Endothelial cell of umbilical vein (primary cell): ENCODE data around the gene AKT2. TPM values are rescaled to one million over a fixed set of nuclear protein-coding genes. Genes with fewer than 3 reads are reported as not detected.

Experiments used
- BruUV-seq: library from RNA; stranded (reverse); fragments of 400-500 nt; replicated peaks from 2 replicates; lab custom pipeline; 2021; lab: Mats Ljungman, UMichigan
- CTCF ChIA-PET: fragments of 300-600, 350-600 bp; sonication (Branson Sonifier 250); formaldehyde crosslinking; loops from one replicate; lab custom pipeline; 2021; ENCODE audit warnings: antibody characterized with exemption, inconsistent platforms; lab: Charles Lee
- POLR2A ChIA-PET: fragments of 300-600, 350-600 bp; sonication (Branson Sonifier 250); formaldehyde crosslinking; loops from one replicate; lab custom pipeline; 2021; ENCODE audit warnings: antibody characterized with exemption, inconsistent platforms; lab: Charles Lee
- DNase-seq: peaks from one replicate; pipeline ENCODE4 v3.0.0-alpha.2; 2011; ENCODE audit warnings: low read depth, low spot score
- FAIRE-seq: peaks from 2 replicates; lab custom pipeline; 2011; peaks lifted over from hg19 to GRCh38; lab: Jason Lieb, UNC
- H2AFZ ChIP-seq: 2 replicates; pipeline ENCODE4 v1.6.0; 2012; ENCODE audit warnings: low read depth, low read length, control low read depth, inconsistent platforms
- H3K27ac ChIP-seq: 2 replicates; pipeline ENCODE4 v1.5.1; 2011; ENCODE audit warnings: low read depth, mild to moderate bottlenecking, control low read depth, low read length, moderate library complexity; ENCODE audit not compliant: insufficient read depth
- H3K27me3 ChIP-seq, 2 experiments: 2 replicates each; pipeline versions ENCODE4 v1.6.0 to v1.6.1; 2011; ENCODE audit warnings: low read length in 2 of 2, mixed read lengths in 1 of 2; ENCODE audit not compliant: control insufficient read depth in 2 of 2, insufficient read depth in 2 of 2
- H3K36me3 ChIP-seq, 2 experiments: 2 replicates in 1 of 2; 3 replicates in 1 of 2; pipeline ENCODE4 v1.5.1; 2011; ENCODE audit warnings: low read length in 2 of 2, mild to moderate bottlenecking in 1 of 2, moderate library complexity in 1 of 2; ENCODE audit not compliant: control insufficient read depth in 2 of 2, insufficient read depth in 2 of 2; ENCODE audit errors: extremely low read depth in 1 of 2
- H3K4me1 ChIP-seq: 3 replicates; pipeline ENCODE4 v1.5.1; 2011; ENCODE audit warnings: mild to moderate bottlenecking, low read length; ENCODE audit not compliant: control insufficient read depth, insufficient read depth; ENCODE audit errors: extremely low read depth
- H3K4me2 ChIP-seq: 2 replicates; pipeline ENCODE4 v1.6.1; 2011; ENCODE audit warnings: low read length, control low read depth, mixed read lengths; ENCODE audit not compliant: insufficient read depth
- H3K4me3 ChIP-seq, 3 experiments: fragments of 200-600 bp in 1 of 3; sonication (generic), shearing (Covaris generic) in 1 of 3; replicated peaks in 1 of 3; 2 replicates each; pipeline ENCODE4 v1.5.1; 2011 to 2016; ENCODE audit warnings: control low read depth in 3 of 3, low read length in 3 of 3, mild to moderate bottlenecking in 2 of 3, inconsistent platforms in 1 of 3, low read depth in 1 of 3, moderate library complexity in 1 of 3; ENCODE audit not compliant: insufficient read depth in 1 of 3
- H3K79me2 ChIP-seq: 2 replicates; pipeline ENCODE4 v1.6.0; 2012; ENCODE audit warnings: low read length, inconsistent platforms; ENCODE audit not compliant: control insufficient read depth, insufficient read depth
- H3K9ac ChIP-seq: replicated peaks from 2 replicates; pipeline ENCODE3; 2011; ENCODE audit warnings: low read length, control low read depth; ENCODE audit not compliant: insufficient read depth; ENCODE audit errors: extremely low read depth
- H3K9me1 ChIP-seq: replicated peaks from 3 replicates; pipeline ENCODE4 v1.6.0; 2011; ENCODE audit warnings: mild to moderate bottlenecking, low read length; ENCODE audit not compliant: control insufficient read depth, insufficient read depth; ENCODE audit errors: extremely low read depth
- H3K9me3 ChIP-seq: replicated peaks from 2 replicates; pipeline ENCODE4 v1.5.1; 2012; ENCODE audit warnings: low read length, inconsistent platforms; ENCODE audit not compliant: control insufficient read depth, insufficient read depth
- H4K20me1 ChIP-seq: replicated peaks from 2 replicates; pipeline ENCODE3; 2011; ENCODE audit warnings: mild to moderate bottlenecking, low read length; ENCODE audit not compliant: control insufficient read depth, insufficient read depth; ENCODE audit errors: extremely low read depth
- CTCF ChIP-seq, 2 donors: IDR thresholded peaks; 1 replicate in 1 of 2; 2 replicates in 1 of 2; pipeline ENCODE4 v1.5.1; 2011; ENCODE audit warnings: low read length in 2 of 2, mild to moderate bottlenecking in 2 of 2, moderate library complexity in 2 of 2, control low read depth in 1 of 2, inconsistent platforms in 1 of 2, low read depth in 1 of 2; ENCODE audit not compliant: insufficient read depth in 1 of 2; ENCODE audit errors: extremely low read depth in 1 of 2
- EZH2 ChIP-seq: IDR thresholded peaks from 2 replicates; pipeline ENCODE4 v1.6.1; 2012; ENCODE audit warnings: borderline replicate concordance, low read depth, mild to moderate bottlenecking, moderate library complexity, low read length, inconsistent platforms; ENCODE audit not compliant: severe bottlenecking
- FOS ChIP-seq: IDR thresholded peaks from 2 replicates; pipeline ENCODE4 v1.6.1; 2011; ENCODE audit warnings: mild to moderate bottlenecking, low read length, moderate library complexity, borderline replicate concordance; ENCODE audit not compliant: insufficient read depth
- GATA2 ChIP-seq: IDR thresholded peaks from 2 replicates; pipeline ENCODE4 v1.7.0; 2011; ENCODE audit warnings: low read depth, mild to moderate bottlenecking, moderate library complexity, mixed read lengths, low read length; ENCODE audit not compliant: insufficient read length, insufficient read depth
- JUN ChIP-seq: IDR thresholded peaks from 2 replicates; pipeline ENCODE4 v1.6.1; 2011; ENCODE audit warnings: borderline replicate concordance, low read depth; ENCODE audit not compliant: insufficient read length, insufficient read depth
- MAX ChIP-seq: IDR thresholded peaks from 2 replicates; pipeline ENCODE4 v1.6.1; 2011; ENCODE audit not compliant: insufficient read depth, insufficient read length
- MYC ChIP-seq: IDR thresholded peaks from one replicate; pipeline ENCODE4 v1.6.1; 2011; ENCODE audit warnings: mild to moderate bottlenecking, low read depth, low read length
- POLR2A ChIP-seq: IDR thresholded peaks from 2 replicates; pipeline ENCODE4 v1.6.1; 2012; ENCODE audit warnings: low read depth, mild to moderate bottlenecking, control low read depth, low read length
- POLR2AphosphoS5 ChIP-seq: IDR thresholded peaks from 2 replicates; pipeline ENCODE4 v1.6.1; 2012; ENCODE audit warnings: low read depth, mild to moderate bottlenecking, control low read depth, low read length, moderate library complexity; ENCODE audit not compliant: insufficient read depth
- dilution Hi-C: fragments of 300-500 bp; cut with MboI; formaldehyde crosslinking; loops from one replicate; pipeline ENCODE4 v1.15.0; 2019; ENCODE audit warnings: low sequenced_read_pairs; ENCODE audit not compliant: extremely low pct_ligation_motif_present
- intact Hi-C: fragments of 100-400 bp; cut with micrococcal nuclease; formaldehyde crosslinking; loops from one replicate; pipeline ENCODE4 v1.10.0; 2022
- polyA plus RNA-seq, 4 experiments: library from polyadenylated mRNA; depleted of rRNA in 3 of 4; stranded (reverse) in 3 of 4; unstranded in 1 of 4; fragments of >200 nt; gene quantifications; 2 replicates each; pipeline versions ENCODE4 v1.2.1 to v1.2.3, GENCODE V29; 2011 to 2012; ENCODE audit warnings: missing spikeins in 1 of 4
- total RNA-seq: library from RNA; stranded (reverse); gene quantifications from 2 replicates; pipeline ENCODE4 v1.2.3, GENCODE V29; 2021

Gene AKT2
- total and polyA plus RNA-seq, 2 donors (not counting 3 experiments of a cell fraction or from before 2014, with no cell fraction given), result 65.2 to 69.8 TPM

- POLR2A ChIA-PET, result no interaction called here
- no peaks in the 10 kb centered on the region for H3K9me3 ChIP-seq
- no peak for DNase-seq
- no peak for FAIRE-seq
- TF ChIP-seq POLR2A, result no peak
- no peak for TF ChIP-seq POLR2AphosphoS5
- TF ChIP-seq MAX, result no peak
- TF ChIP-seq FOS, result no peak
- no peak for TF ChIP-seq GATA2
- TF ChIP-seq CTCF (IDR thresholded peaks at IDR 0.05; ENCODE audit: extremely low read depth in 1 of 2, insufficient read depth in 1 of 2, low read depth in 1 of 2, low read length in 2 of 2), result no peak
- TF ChIP-seq JUN, result no peak
- no peak for TF ChIP-seq EZH2
- no peak for TF ChIP-seq MYC
- H3K4me2 ChIP-seq, result no peak overlapping the region
- dilution Hi-C loops, result no loop called here
- BruUV-seq, result no TSS peak
- intact Hi-C loops, result no loop called here
- no peaks in the 10 kb centered on the region for H3K4me1 ChIP-seq
- no peak overlapping the region for H2AFZ ChIP-seq
- CTCF ChIA-PET, result no interaction called here
- no peak overlapping the region for H3K9ac ChIP-seq
- no peaks in the 10 kb centered on the region for H3K27me3 ChIP-seq
- H3K79me2 ChIP-seq, result peaks cover 21% of the 10 kb centered on the region
- no peak overlapping the region for H3K4me3 ChIP-seq
- peaks cover 3% of the 10 kb centered on the region for H4K20me1 ChIP-seq
- peaks cover 12 to 24% of the 10 kb centered on the region in 2 experiments for H3K36me3 ChIP-seq
- H3K9me1 ChIP-seq, result no peaks in the 10 kb centered on the region
- H3K27ac ChIP-seq, result no peak overlapping the region
Observed at GRCh38 chr19:40254714-40255418, 30.3 kb downstream of the AKT2 start.
